NCI-H2227 treated with DMSO at 0.1 percent for 48 hours (cell line): ENCODE data around the gene CRYAB.
A peak's percentile ranks its signal among the peaks of the same experiment; 100 is the strongest.
"Not testable (repeated sequence)": the region's sequence is repeated elsewhere in the genome, so short reads cannot be mapped to it uniquely, and the experiment has no call there.

Source experiments
- DNase-seq: peaks from one replicate; lab custom pipeline; 2025; lab: John Stamatoyannopoulos, UW

Gene CRYAB

GRCh38 chr11:111933872-111934271 lies 22.3 kb upstream of the CRYAB start:
- DNase-seq = no peak

GRCh38 chr11:111933176-111933575 lies 21.6 kb upstream of the CRYAB start:
- DNase-seq = not testable (repeated sequence)

GRCh38 chr11:111932611-111932950 lies 21.0 kb upstream of the CRYAB start:
- no peak for DNase-seq

- no peak for DNase-seq
Observed at GRCh38 chr11:111930472-111930871, 18.9 kb upstream of the CRYAB start.

GRCh38 chr11:111926505-111927391 lies 15.2 kb upstream of the CRYAB start:
- DNase-seq = peak; percentile 90

- no peak for DNase-seq
Observed at GRCh38 chr11:111925953-111926352, 14.4 kb upstream of the CRYAB start.

- no peak for DNase-seq
Observed at GRCh38 chr11:111923951-111924350, 12.4 kb upstream of the CRYAB start.

GRCh38 chr11:111923351-111923788 lies 11.8 kb upstream of the CRYAB start:
- no peak for DNase-seq

- DNase-seq = no peak
Observed at GRCh38 chr11:111922803-111923202, 11.2 kb upstream of the CRYAB start.

- no peak for DNase-seq
Observed at GRCh38 chr11:111921541-111922230, 10.1 kb upstream of the CRYAB start.

GRCh38 chr11:111920908-111921307 lies 9.3 kb upstream of the CRYAB start:
- no peak for DNase-seq

GRCh38 chr11:111918390-111919256 lies 7.1 kb upstream of the CRYAB start, which contains the start of gene C11orf52:
Gene C11orf52, plus strand, starts transcription at chr11:111918913. Its CDS starts 60 bp downstream, at chr11:111918973.
- no peak for DNase-seq

- DNase-seq = no peak
Observed at GRCh38 chr11:111917788-111918187, 6.2 kb upstream of the CRYAB start.

- no peak for DNase-seq
Observed at GRCh38 chr11:111917312-111917711, 5.7 kb upstream of the CRYAB start.

- DNase-seq = no peak
Observed at GRCh38 chr11:111916768-111917167, 5.2 kb upstream of the CRYAB start.

GRCh38 chr11:111913997-111914396 lies 2.4 kb upstream of the CRYAB start:
- DNase-seq = no peak

GRCh38 chr11:111913031-111913861 lies 1.7 kb upstream of the CRYAB start:
- DNase-seq = no peak

GRCh38 chr11:111912535-111912934 lies 965 bp upstream of the CRYAB start, which contains the start of gene HSPB2:
Gene HSPB2, plus strand, starts transcription at chr11:111912734. Its CDS starts 96 bp downstream, at chr11:111912830.
- DNase-seq = no peak

GRCh38 chr11:111910676-111911562 lies 651 bp downstream of the CRYAB start:
- DNase-seq = no peak

- no peak for DNase-seq
Observed at GRCh38 chr11:111909378-111909777, 2.2 kb downstream of the CRYAB start.
